Ecto neural progenitor cell (in vitro differentiated cells): Measurements from ENCODE around the gene PIK3IP1.

Source experiments
- DNase-seq: peaks from one replicate; pipeline ENCODE4 v3.0.0-alpha.2; 2018; ENCODE audit warnings: low spot score

The PIK3IP1 gene

DNA sequence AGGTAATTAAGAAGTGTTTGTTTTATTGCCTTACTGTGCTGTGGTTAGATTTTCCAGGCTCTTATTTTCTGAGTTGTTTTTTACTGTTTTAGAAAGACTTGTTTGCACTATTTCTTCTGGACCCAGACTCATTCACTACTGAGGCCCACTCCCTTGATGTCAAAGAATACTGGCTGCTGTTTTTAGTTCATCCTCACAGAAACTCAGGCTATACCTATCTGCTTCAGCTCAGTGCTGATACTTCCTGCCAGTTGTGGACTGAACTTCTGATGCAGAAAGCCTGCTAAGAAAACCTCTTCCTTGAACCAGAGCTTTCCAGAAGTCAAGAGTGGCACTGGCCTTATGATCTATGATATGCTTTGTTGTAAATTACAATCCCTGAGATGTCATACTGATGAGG is 15.9 kb upstream of the PIK3IP1 start:
- no peak for DNase-seq

GRCh38 chr22:31305194-31305593 is 12.9 kb upstream of the PIK3IP1 start:
- no peak for DNase-seq

- no peak for DNase-seq
These were observed 10.2 kb upstream of the PIK3IP1 start for GRCh38 chr22:31302537-31302936.

GRCh38 chr22:31302006-31302405 is 9.7 kb upstream of the PIK3IP1 start:
- DNase-seq: no peak

GRCh38 chr22:31300896-31301295 is 8.6 kb upstream of the PIK3IP1 start:
- no peak for DNase-seq

GRCh38 chr22:31295831-31296657 is 3.8 kb upstream of the PIK3IP1 start:
- DNase-seq: no peak

GRCh38 chr22:31295360-31295759 is 3.1 kb upstream of the PIK3IP1 start:
- DNase-seq: no peak

- DNase-seq: no peak
These were observed 630 bp downstream of the PIK3IP1 start for GRCh38 chr22:31291481-31292235.

- DNase-seq: peak; percentile 93
These were observed 1.5 kb downstream of the PIK3IP1 start for GRCh38 chr22:31290494-31291471.

- DNase-seq: no peak
These were observed 2.9 kb downstream of the PIK3IP1 start for GRCh38 chr22:31289344-31289743.

- no peak for DNase-seq
These were observed 3.6 kb downstream of the PIK3IP1 start for GRCh38 chr22:31288496-31289240.

- DNase-seq: no peak
These were observed 4.3 kb downstream of the PIK3IP1 start for GRCh38 chr22:31287818-31288495.

DNA sequence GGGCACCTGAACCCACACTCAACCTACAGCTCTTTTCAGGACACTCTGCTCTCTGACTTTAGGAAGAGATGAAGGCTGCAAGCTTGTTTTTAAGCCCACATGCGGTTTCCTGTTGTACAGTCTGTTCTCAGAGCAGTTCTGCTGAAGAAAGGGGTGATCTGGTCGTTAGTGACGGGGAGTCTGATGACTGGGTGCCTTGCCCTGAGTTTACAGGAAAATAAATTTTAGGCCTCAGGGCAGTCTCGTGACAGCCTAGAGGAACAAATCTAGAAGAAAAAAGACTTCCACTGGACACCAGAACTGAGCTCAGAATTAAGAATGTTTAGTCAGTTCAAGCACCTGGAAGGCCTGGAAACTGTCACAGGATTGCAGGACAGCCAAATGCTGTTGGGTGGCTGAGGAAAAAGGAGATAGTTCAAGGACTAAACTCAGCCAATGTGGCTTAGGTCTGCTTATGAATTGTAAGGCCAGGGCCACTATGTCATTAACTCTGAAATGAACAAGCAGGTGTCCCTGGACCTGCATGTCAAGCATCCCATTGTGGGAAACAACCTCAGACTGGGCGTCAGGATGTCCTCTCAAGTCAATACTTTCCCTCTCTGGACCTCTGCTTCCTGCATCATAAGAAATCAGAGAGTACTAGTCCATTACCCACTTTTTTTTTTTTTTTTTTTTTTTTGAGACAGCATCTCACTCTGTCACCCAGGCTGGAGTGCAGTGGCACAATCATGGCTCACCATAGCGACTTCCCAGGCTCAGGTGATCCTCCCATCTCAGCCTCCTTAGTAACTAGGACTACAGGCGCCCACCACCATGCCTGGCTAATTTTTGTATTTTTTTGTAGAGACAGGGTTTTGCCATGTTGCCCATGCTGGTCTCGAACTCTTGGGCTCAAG is 5.7 kb downstream of the PIK3IP1 start:
- no peak for DNase-seq

- DNase-seq: no peak
These were observed 7.8 kb downstream of the PIK3IP1 start for GRCh38 chr22:31284281-31285155.

DNA sequence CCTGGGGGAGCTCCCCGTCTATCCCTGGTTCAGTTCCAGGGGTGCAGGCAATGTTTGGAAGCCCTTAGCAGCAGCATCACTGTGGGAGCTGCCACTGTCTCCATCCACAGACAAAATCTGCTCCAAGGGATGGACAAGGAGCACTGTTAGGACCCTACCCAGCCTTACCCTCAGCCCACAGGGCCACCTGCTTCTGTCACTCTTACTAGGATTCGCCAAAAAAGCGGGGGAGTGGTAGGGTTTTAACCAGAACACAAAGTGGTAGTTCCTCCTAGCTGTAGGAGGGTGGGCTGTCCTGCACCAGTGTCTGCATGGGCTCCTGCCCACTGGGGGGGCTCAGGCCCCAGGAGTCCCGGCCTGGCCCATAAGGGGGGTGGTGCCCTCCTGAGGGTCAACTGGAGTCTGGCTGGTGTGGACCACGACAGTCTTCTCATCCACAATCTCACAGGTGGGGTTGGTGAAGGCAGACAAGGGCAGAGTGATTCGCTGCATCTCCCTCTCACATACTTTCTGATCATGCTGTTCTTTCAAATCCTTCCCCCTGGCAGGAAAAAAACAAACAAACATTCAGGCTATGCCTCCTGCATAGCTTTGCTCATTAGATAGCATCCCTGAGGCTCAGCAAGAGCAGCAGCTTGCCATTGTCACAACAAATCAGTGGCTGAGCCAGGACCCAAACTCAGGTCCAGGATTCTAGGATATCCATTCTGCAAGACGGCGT is 9.4 kb downstream of the PIK3IP1 start:
- no peak for DNase-seq

GRCh38 chr22:31281733-31282132 is 10.6 kb downstream of the PIK3IP1 start:
- DNase-seq: no peak

DNA sequence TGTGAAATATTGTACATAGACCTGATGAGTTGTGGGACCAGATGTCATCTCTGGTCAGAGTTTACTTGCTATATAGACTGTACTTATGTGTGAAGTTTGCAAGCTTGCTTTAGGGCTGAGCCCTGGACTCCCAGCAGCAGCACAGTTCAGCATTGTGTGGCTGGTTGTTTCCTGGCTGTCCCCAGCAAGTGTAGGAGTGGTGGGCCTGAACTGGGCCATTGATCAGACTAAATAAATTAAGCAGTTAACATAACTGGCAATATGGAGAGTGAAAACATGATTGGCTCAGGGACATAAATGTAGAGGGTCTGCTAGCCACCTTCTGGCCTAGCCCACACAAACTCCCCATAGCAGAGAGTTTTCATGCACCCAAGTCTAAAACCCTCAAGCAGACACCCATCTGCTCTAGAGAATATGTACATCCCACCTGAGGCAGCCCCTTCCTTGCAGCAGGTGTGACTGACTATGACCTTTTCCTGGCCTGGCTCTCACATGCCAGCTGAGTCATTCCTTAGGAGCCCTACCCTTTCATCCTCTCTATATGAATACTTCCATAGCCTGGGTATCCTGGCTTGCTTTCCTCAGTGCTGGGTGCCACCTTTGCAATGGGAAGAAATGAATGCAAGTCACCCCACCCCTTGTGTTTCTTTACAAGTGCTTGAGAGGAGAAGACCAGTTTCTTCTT is 12.3 kb downstream of the PIK3IP1 start:
- DNase-seq: no peak

GRCh38 chr22:31279327-31279669 is 13.0 kb downstream of the PIK3IP1 start:
- DNase-seq: no peak
